H1 (cell line): Measurements from ENCODE around the gene IL6ST. TPM values are rescaled to one million over a fixed set of nuclear protein-coding genes. Genes with fewer than 3 reads are reported as not detected.

Experiments
- CTCF ChIA-PET: fragments of 300-600 bp; sonication (Branson Sonifier 250); formaldehyde crosslinking; loops from one replicate; lab custom pipeline; 2021; ENCODE audit not compliant: partially characterized antibody; lab: Charles Lee
- POLR2A ChIA-PET: fragments of 300-600 bp; sonication (Branson Sonifier 250); formaldehyde crosslinking; loops from one replicate; lab custom pipeline; 2021; ENCODE audit warnings: inconsistent platforms; ENCODE audit not compliant: partially characterized antibody; lab: Charles Lee
- DNase-seq, 2 experiments: peaks; one replicate each; pipeline versions ENCODE4 v3.0.0 to v3.0.0-alpha.2; 2010 to 2022; ENCODE audit warnings: low spot score in 2 of 2, low read depth in 1 of 2, mixed read lengths in 1 of 2
- FAIRE-seq: peaks from 2 replicates; lab custom pipeline; 2011; peaks lifted over from hg19 to GRCh38; lab: Jason Lieb, UNC
- H2AFZ ChIP-seq: 2 replicates; pipeline ENCODE4 v1.8.1; 2012; ENCODE audit warnings: low read length, inconsistent platforms
- H2AK5ac ChIP-seq: 2 replicates; pipeline ENCODE4 v1.6.1; 2013; ENCODE audit warnings: low read depth, low read length
- H2BK120ac ChIP-seq: replicated peaks from 2 replicates; pipeline ENCODE3; 2013; ENCODE audit warnings: low read depth, low read length, inconsistent platforms
- H2BK12ac ChIP-seq: 2 replicates; pipeline ENCODE4 v1.6.1; 2013; ENCODE audit warnings: low read depth, low read length
- H2BK15ac ChIP-seq: 2 replicates; pipeline ENCODE4 v1.6.1; 2013; ENCODE audit warnings: low read length
- H2BK20ac ChIP-seq: 2 replicates; pipeline ENCODE4 v1.6.1; 2013; ENCODE audit warnings: low read length
- H2BK5ac ChIP-seq: 2 replicates; pipeline ENCODE4 v1.6.1; 2013; ENCODE audit warnings: low read depth, low read length
- H3K14ac ChIP-seq: 2 replicates; pipeline ENCODE4 v1.6.1; 2013; ENCODE audit warnings: inconsistent platforms; ENCODE audit not compliant: insufficient read length
- H3K18ac ChIP-seq: 2 replicates; pipeline ENCODE4 v1.6.1; 2013; ENCODE audit warnings: low read length; ENCODE audit errors: extremely low read depth
- H3K23ac ChIP-seq: 2 replicates; pipeline ENCODE4 v1.6.1; 2013; ENCODE audit warnings: inconsistent platforms; ENCODE audit not compliant: insufficient read length
- H3K23me2 ChIP-seq: 2 replicates; pipeline ENCODE4 v1.6.1; 2013; ENCODE audit warnings: low read depth, low read length
- H3K27ac ChIP-seq: 2 replicates; pipeline ENCODE4 v1.6.1; 2011; ENCODE audit warnings: low read depth, low read length, inconsistent platforms
- H3K27me3 ChIP-seq, 4 experiments: replicated peaks in 1 of 4; 1 replicate in 1 of 4; 2 replicates in 3 of 4; pipeline versions ENCODE4 v1.6.1 to v1.8.1; 2011 to 2013; ENCODE audit warnings: low read length in 3 of 4, mild to moderate bottlenecking in 3 of 4, inconsistent platforms in 2 of 4, mixed read lengths in 2 of 4, moderate library complexity in 1 of 4; ENCODE audit not compliant: control insufficient read depth in 3 of 4, insufficient read depth in 3 of 4; ENCODE audit errors: extremely low read depth in 1 of 4
- H3K36me3 ChIP-seq, 4 experiments: 2 replicates each; pipeline versions ENCODE4 v1.6.1 to v1.8.1; 2011 to 2013; ENCODE audit warnings: mild to moderate bottlenecking in 4 of 4, low read length in 3 of 4, moderate library complexity in 2 of 4, control low read depth in 1 of 4, inconsistent platforms in 1 of 4; ENCODE audit not compliant: insufficient read depth in 4 of 4, control insufficient read depth in 2 of 4
- H3K4ac ChIP-seq: replicated peaks from 2 replicates; pipeline ENCODE3; 2013; ENCODE audit warnings: low read length, low read depth, mixed read lengths, inconsistent platforms; ENCODE audit not compliant: insufficient read length
- H3K4me1 ChIP-seq, 4 experiments: replicated peaks in 1 of 4; 1 replicate in 1 of 4; 2 replicates in 3 of 4; pipeline versions ENCODE4 v1.6.1 to v1.8.1; 2011 to 2013; ENCODE audit warnings: low read length in 3 of 4, inconsistent platforms in 2 of 4, mixed read lengths in 1 of 4; ENCODE audit not compliant: insufficient read depth in 4 of 4, control insufficient read depth in 3 of 4
- H3K4me2 ChIP-seq, 2 experiments: 2 replicates each; pipeline versions ENCODE4 v1.6.1 to v1.8.1; 2011 to 2013; ENCODE audit warnings: low read depth in 2 of 2, low read length in 2 of 2, control low read depth in 1 of 2, inconsistent platforms in 1 of 2, mild to moderate bottlenecking in 1 of 2; ENCODE audit not compliant: insufficient read depth in 1 of 2
- H3K4me3 ChIP-seq, 4 experiments: fragments of 200-600, 300-600 bp in 1 of 4; sonication (generic), shearing (Covaris generic), sonication (Bioruptor Twin) in 1 of 4; 2 replicates each; pipeline versions ENCODE4 v1.5.1 to v1.8.1; 2011 to 2016; ENCODE audit warnings: low read length in 4 of 4, low read depth in 3 of 4, control low read depth in 2 of 4, inconsistent platforms in 2 of 4, mild to moderate bottlenecking in 2 of 4, mixed read lengths in 1 of 4, moderate library complexity in 1 of 4; ENCODE audit not compliant: insufficient read depth in 2 of 4; ENCODE audit errors: extremely low read depth in 1 of 4
- H3K56ac ChIP-seq: replicated peaks from 2 replicates; pipeline ENCODE3; 2013; ENCODE audit warnings: low read depth, mild to moderate bottlenecking, mixed read lengths, low read length, inconsistent platforms; ENCODE audit not compliant: insufficient read length
- H3K79me1 ChIP-seq: 2 replicates; pipeline ENCODE4 v1.6.1; 2013; ENCODE audit warnings: low read depth, low read length, control low read depth
- H3K79me2 ChIP-seq, 2 experiments: 2 replicates each; pipeline versions ENCODE4 v1.6.1 to v1.8.1; 2012 to 2013; ENCODE audit warnings: low read length in 2 of 2, mild to moderate bottlenecking in 2 of 2, inconsistent platforms in 1 of 2; ENCODE audit not compliant: insufficient read depth in 2 of 2, control insufficient read depth in 1 of 2
- H3K9ac ChIP-seq, 4 experiments: replicated peaks in 1 of 4; 1 replicate in 1 of 4; 2 replicates in 3 of 4; pipeline versions ENCODE4 v1.6.1 to v1.8.1; 2011 to 2013; ENCODE audit warnings: low read depth in 3 of 4, low read length in 3 of 4, control low read depth in 2 of 4, mild to moderate bottlenecking in 2 of 4, moderate library complexity in 2 of 4, inconsistent platforms in 1 of 4; ENCODE audit errors: extremely low read depth in 1 of 4
- H3K9me3 ChIP-seq, 2 experiments: 2 replicates each; pipeline versions ENCODE4 v1.6.1 to v1.8.1; 2012 to 2013; ENCODE audit warnings: mild to moderate bottlenecking in 2 of 2, moderate library complexity in 2 of 2, control low read depth in 1 of 2, inconsistent platforms in 1 of 2, low read depth in 1 of 2, low read length in 1 of 2, mixed read lengths in 1 of 2; ENCODE audit not compliant: insufficient read depth in 2 of 2
- H4K20me1 ChIP-seq, 2 experiments: replicated peaks in 1 of 2; 2 replicates each; pipeline versions ENCODE3 to v1.8.1; 2011 to 2013; ENCODE audit warnings: inconsistent platforms in 2 of 2, low read length in 2 of 2, mild to moderate bottlenecking in 1 of 2; ENCODE audit not compliant: insufficient read depth in 2 of 2, control insufficient read depth in 1 of 2
- H4K5ac ChIP-seq: 2 replicates; pipeline ENCODE4 v1.6.1; 2013; ENCODE audit warnings: low read length, low read depth, mixed read lengths, inconsistent platforms; ENCODE audit not compliant: insufficient read length
- H4K8ac ChIP-seq: 2 replicates; pipeline ENCODE4 v1.8.0; 2013; ENCODE audit warnings: mild to moderate bottlenecking, moderate library complexity, low read length, inconsistent platforms; ENCODE audit not compliant: insufficient read depth; ENCODE audit errors: extremely low read depth
- H4K91ac ChIP-seq: replicated peaks from 2 replicates; pipeline ENCODE3; 2013; ENCODE audit warnings: low read length, mixed read lengths, inconsistent platforms; ENCODE audit not compliant: insufficient read length
- CHD1 ChIP-seq: IDR thresholded peaks from 2 replicates; pipeline ENCODE4 v1.6.1; 2012; ENCODE audit warnings: low read depth, low read length, improper control_type of control experiment
- CHD2 ChIP-seq: IDR thresholded peaks from 2 replicates; pipeline ENCODE4 v1.6.1; 2012; ENCODE audit warnings: low read length, improper control_type of control experiment
- CREB1 ChIP-seq: IDR thresholded peaks from 2 replicates; pipeline ENCODE4 v1.6.1; 2012; ENCODE audit warnings: inconsistent platforms
- E2F6 ChIP-seq: IDR thresholded peaks from 2 replicates; pipeline ENCODE4 v1.6.1; 2012; ENCODE audit warnings: inconsistent platforms
- EZH2 ChIP-seq: fragments of 200-600 bp; sonication (generic); IDR thresholded peaks from 2 replicates; pipeline ENCODE4 v1.7.1; 2012; ENCODE audit warnings: low read depth, mild to moderate bottlenecking, moderate library complexity, low read length, inconsistent platforms; ENCODE audit not compliant: severe bottlenecking
- MAFK ChIP-seq: IDR thresholded peaks from 2 replicates; pipeline ENCODE4 v1.6.1; 2012; ENCODE audit warnings: low read depth, mild to moderate bottlenecking, improper control_type of control experiment, low read length
- PHF8 ChIP-seq: fragments of 200-600 bp; sonication (generic); conservative IDR thresholded peaks from 2 replicates; pipeline ENCODE4 v1.7.1; 2012; ENCODE audit warnings: low read depth, mild to moderate bottlenecking, inconsistent platforms, low read length, moderate library complexity
- RAD21 ChIP-seq, 2 experiments: IDR thresholded peaks in 1 of 2; conservative IDR thresholded peaks in 1 of 2; 2 replicates each; pipeline ENCODE4 v1.6.1; 2011; ENCODE audit warnings: low read depth in 2 of 2, low read length in 2 of 2, improper control_type of control experiment in 1 of 2, inconsistent platforms in 1 of 2, mild to moderate bottlenecking in 1 of 2, moderate library complexity in 1 of 2
- RXRA ChIP-seq: IDR thresholded peaks from 2 replicates; pipeline ENCODE4 v1.6.1; 2011; ENCODE audit warnings: low read depth, mild to moderate bottlenecking, low read length, moderate library complexity; ENCODE audit not compliant: insufficient read depth
- TAF7 ChIP-seq: optimal IDR thresholded peaks from 2 replicates; pipeline ENCODE3; 2011; ENCODE audit warnings: low read depth, mild to moderate bottlenecking, inconsistent platforms, low read length, moderate library complexity, borderline replicate concordance
- WGBS, 2 experiments: shearing (Covaris generic) in 1 of 2; methylation state at CpG; one replicate each; pipeline versions ENCODE4 v1.1.6 to v1.1.7; 2013 to 2015; ENCODE audit warnings: low lambda C conversion rate in 2 of 2, mixed read lengths in 2 of 2, inconsistent platforms in 1 of 2, low coverage in 1 of 2, missing lambda C conversion rate in 1 of 2; ENCODE audit not compliant: insufficient replicate concordance in 2 of 2, insufficient coverage in 1 of 2, insufficient read length in 1 of 2; ENCODE audit errors: extremely low coverage in 1 of 2, missing lambda C conversion rate in 1 of 2; 5-methylcytosine and 5-hydroxymethylcytosine counted together
- polyA plus RNA-seq, 7 experiments: library from polyadenylated mRNA; depleted of rRNA in 3 of 7; stranded (reverse) in 5 of 7; unstranded in 2 of 7; fragments of >200 nt in 5 of 7; fragments of 200-250 nt in 2 of 7; gene quantifications; 1 replicate in 5 of 7; 2 replicates in 1 of 7; 4 replicates in 1 of 7; pipeline versions ENCODE4 v1.2.1 to v1.2.3, GENCODE V29; 2011 to 2013; ENCODE audit warnings: missing spikeins in 2 of 7, mixed read lengths in 2 of 7
- total RNA-seq: library from RNA; stranded (reverse); fragmentation: NEBNext Ultra II Directional; extraction: Animal tissue kit (Norgen Biotek cat#: 25700); gene quantifications from 2 replicates; pipeline ENCODE4 v1.2.1, GENCODE V29; 2021

IL6ST gene
- total and polyA plus RNA-seq, 2 of the 8 experiments (the other 6 are each of a cell fraction or from before 2014, with no cell fraction given): 1.4 to 11.1 TPM

GRCh38 chr5:55919625-55920024 is 75.1 kb downstream of the IL6ST start:
- Histone ChIP-seq H3K18ac (no peak overlapping the region), H2BK12ac (no peak overlapping the region), H4K8ac (no peak overlapping the region), H3K4ac (no peak overlapping the region), H3K23ac (no peak overlapping the region), H2AK5ac (no peak overlapping the region), H2AFZ (no peak overlapping the region), H2BK20ac (no peak overlapping the region), H4K20me1 (no peaks in the 10 kb centered on the region), H3K27me3 (no peaks in the 10 kb centered on the region), H2BK15ac (no peak overlapping the region), H3K4me2 (no peak overlapping the region), H3K36me3 (no peaks in the 10 kb centered on the region), H2BK5ac (no peak overlapping the region), H3K14ac (no peak overlapping the region), H3K4me3 (no peak overlapping the region), H3K79me1 (no peaks in the 10 kb centered on the region; the same call in 1 of the 2 replicates), H2BK120ac (no peak overlapping the region), H3K9ac (no peak overlapping the region), H3K4me1 (no peaks in the 10 kb centered on the region; a peak in 1 of 7 replicates), H4K5ac (no peak overlapping the region), H3K23me2 (no peaks in the 10 kb centered on the region), H4K91ac (no peak overlapping the region), H3K27ac (no peak overlapping the region), H3K79me2 (no peaks in the 10 kb centered on the region), H3K9me3 (no peaks in the 10 kb centered on the region)
- POLR2A ChIA-PET: no interaction called here
- WGBS, 2 experiments: 96% methylated on average over 3 of the region's 3 CpGs; no CpG with 5 or more reads in 1 of the 2 experiments
- CTCF ChIA-PET: interaction anchor here (0.6 kb wide), 1 partner anchor 426 kb away, joined by 3 read pairs; no protein-coding TSS in a partner anchor
- FAIRE-seq (no peak), DNase-seq (peak in 1 of 2 experiments; percentile 27)
- TF ChIP-seq EZH2: no peak
- no peak for TF ChIP-seq CHD1
- no peak for TF ChIP-seq CHD2
- no peak for TF ChIP-seq RXRA
- TF ChIP-seq TAF7: no peak
- no peak for TF ChIP-seq RAD21 (IDR thresholded peaks at IDR 0.05 in 1 of 2, conservative IDR thresholded peaks at IDR 0.05 in 1 of 2; ENCODE audit: low read depth in 2 of 2, low read length in 2 of 2)
- no peak for TF ChIP-seq CREB1
- TF ChIP-seq MAFK: no peak
- no peak for TF ChIP-seq E2F6
- no peak for TF ChIP-seq PHF8
- TF ChIP-seq, all 59 proteins: peak for 0
- H3K56ac ChIP-seq: no peak overlapping the region
